Liver (tissue), 3 donors: ENCODE measurements around the gene LOC128125822.

ENCODE experiments used
- GABPA ChIP-seq, 2 donors: IDR thresholded peaks in 1 of 2; conservative IDR thresholded peaks in 1 of 2; 2 replicates each; pipeline ENCODE4 v1.6.1; 2016; ENCODE audit warnings: antibody characterized with exemption in 2 of 2, mild to moderate bottlenecking in 1 of 2, moderate library complexity in 1 of 2
- MAX ChIP-seq: IDR thresholded peaks from 2 replicates; pipeline ENCODE4 v1.6.1; 2016; ENCODE audit warnings: antibody characterized with exemption
- SP1 ChIP-seq: IDR thresholded peaks from 2 replicates; pipeline ENCODE4 v1.6.1; 2018; ENCODE audit warnings: antibody characterized with exemption, mild to moderate bottlenecking
- TF ChIP-seq, protein P1 (sequence below): fragments of 150-350 bp; IDR thresholded peaks from 2 replicates; pipeline ENCODE4 v1.5.1; 2017; ENCODE audit warnings: improper control_type of control experiment, low read depth, low read length; ENCODE audit not compliant: missing input control
- donor health status: healthy.
- donor health status: healthy.

- TF ChIP-seq GABPA (IDR thresholded peaks at IDR 0.05 in 1 of 2, conservative IDR thresholded peaks at IDR 0.05 in 1 of 2), result no peak
- TF ChIP-seq, protein P1, sequence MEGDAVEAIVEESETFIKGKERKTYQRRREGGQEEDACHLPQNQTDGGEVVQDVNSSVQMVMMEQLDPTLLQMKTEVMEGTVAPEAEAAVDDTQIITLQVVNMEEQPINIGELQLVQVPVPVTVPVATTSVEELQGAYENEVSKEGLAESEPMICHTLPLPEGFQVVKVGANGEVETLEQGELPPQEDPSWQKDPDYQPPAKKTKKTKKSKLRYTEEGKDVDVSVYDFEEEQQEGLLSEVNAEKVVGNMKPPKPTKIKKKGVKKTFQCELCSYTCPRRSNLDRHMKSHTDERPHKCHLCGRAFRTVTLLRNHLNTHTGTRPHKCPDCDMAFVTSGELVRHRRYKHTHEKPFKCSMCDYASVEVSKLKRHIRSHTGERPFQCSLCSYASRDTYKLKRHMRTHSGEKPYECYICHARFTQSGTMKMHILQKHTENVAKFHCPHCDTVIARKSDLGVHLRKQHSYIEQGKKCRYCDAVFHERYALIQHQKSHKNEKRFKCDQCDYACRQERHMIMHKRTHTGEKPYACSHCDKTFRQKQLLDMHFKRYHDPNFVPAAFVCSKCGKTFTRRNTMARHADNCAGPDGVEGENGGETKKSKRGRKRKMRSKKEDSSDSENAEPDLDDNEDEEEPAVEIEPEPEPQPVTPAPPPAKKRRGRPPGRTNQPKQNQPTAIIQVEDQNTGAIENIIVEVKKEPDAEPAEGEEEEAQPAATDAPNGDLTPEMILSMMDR, result no peak
- TF ChIP-seq SP1, result no peak
- TF ChIP-seq MAX, result no peak
These were observed 37.0 kb downstream of the LOC128125822 start for GRCh38 chr6:63609231-63609630.
